Hematopoietic multipotent progenitor cell treated with erythropoietin and hydrocortisone succinate and interleukin-3 and kit ligand, for 15 days (in vitro differentiated cells): ENCODE results near the gene RGR.
"Not testable (repeated sequence)": the region's sequence is repeated elsewhere in the genome, so short reads cannot be mapped to it uniquely, and the experiment has no call there.

Experiments used
- DNase-seq: peaks from one replicate; pipeline ENCODE4 v3.0.0-alpha.2; 2015; ENCODE audit warnings: low spot score

The RGR gene

GRCh38 chr10:84258034-84258695 lies 13.3 kb downstream of the RGR start:
- no peak for DNase-seq

GRCh38 chr10:84261236-84261915 lies 16.5 kb downstream of the RGR start:
- DNase-seq: no peak

- DNase-seq: no peak
Measured at GRCh38 chr10:84262190-84262956, 17.5 kb downstream of the RGR start.

- no peak for DNase-seq
Measured at GRCh38 chr10:84263716-84264115, 18.9 kb downstream of the RGR start.

GRCh38 chr10:84264611-84265141 lies 19.8 kb downstream of the RGR start:
- peak; percentile 41 for DNase-seq

- DNase-seq: no peak
Measured at GRCh38 chr10:84265418-84265817, 20.6 kb downstream of the RGR start.

- DNase-seq: peak; percentile 3
Measured at GRCh38 chr10:84267503-84268126, 22.8 kb downstream of the RGR start.

GRCh38 chr10:84269162-84269561 lies 24.3 kb downstream of the RGR start:
- DNase-seq: no peak

GRCh38 chr10:84269773-84270172 lies 24.9 kb downstream of the RGR start:
- no peak for DNase-seq

GRCh38 chr10:84270708-84271107 lies 25.9 kb downstream of the RGR start:
- DNase-seq: no peak

GRCh38 chr10:84279876-84280475 lies 35.1 kb downstream of the RGR start:
- DNase-seq: not testable (repeated sequence)

GRCh38 chr10:84286695-84287094 lies 41.8 kb downstream of the RGR start:
- DNase-seq: no peak

- no peak for DNase-seq
Measured at GRCh38 chr10:84288151-84288550, 43.3 kb downstream of the RGR start.

GRCh38 chr10:84289521-84290200 lies 44.8 kb downstream of the RGR start:
- no peak for DNase-seq

GRCh38 chr10:84290235-84290634 lies 45.4 kb downstream of the RGR start:
- DNase-seq: no peak

GRCh38 chr10:84291384-84291783 lies 46.5 kb downstream of the RGR start:
- no peak for DNase-seq

- DNase-seq: no peak
Measured at GRCh38 chr10:84292502-84292901, 47.6 kb downstream of the RGR start.

- no peak for DNase-seq
Measured at GRCh38 chr10:84293171-84293570, 48.3 kb downstream of the RGR start.

- DNase-seq: no peak
Measured at GRCh38 chr10:84293574-84294016, 48.7 kb downstream of the RGR start.

- no peak for DNase-seq
Measured at GRCh38 chr10:84294766-84295447, 50.1 kb downstream of the RGR start.
